ENCODE measurements around the gene KIF26A. TPM values are rescaled to one million over a fixed set of nuclear protein-coding genes. Genes with fewer than 3 reads are reported as not detected.

Gene KIF26A
- total RNA-seq, 2 experiments from 2014 or later = 7.7 to 7.9 TPM

DNA sequence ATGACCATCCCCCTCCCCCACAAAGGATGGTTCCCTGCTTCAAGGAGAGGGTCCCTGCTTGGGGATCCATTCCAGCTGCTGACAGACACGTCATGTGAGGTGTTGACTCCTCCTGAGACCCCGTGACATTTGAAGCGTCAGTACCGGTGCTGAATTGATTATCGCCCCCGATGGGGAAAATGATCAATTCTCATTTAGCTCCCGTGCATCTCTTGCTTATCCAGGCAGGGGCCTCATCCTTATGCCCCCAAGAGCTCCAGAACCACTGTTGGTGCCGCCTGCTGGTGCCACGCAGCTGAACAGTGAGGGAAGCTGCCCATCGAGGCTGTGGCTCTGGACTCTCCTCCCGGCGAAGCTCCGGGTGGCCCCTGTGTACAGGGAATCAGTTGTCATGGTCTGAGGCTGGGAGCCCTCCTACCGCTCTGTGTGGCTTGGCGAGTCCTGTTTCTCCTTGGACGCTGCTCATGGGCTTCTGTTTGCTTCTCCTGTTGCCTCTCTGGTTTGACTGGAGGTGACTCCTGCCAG lies 4.6 kb downstream of the KIF26A start:
- DNase-seq = no peak
- Mint-ChIP-seq H3K27ac (no peak overlapping the region), H3K9me3 (no peaks in the 10 kb centered on the region), H3K4me1 (no peaks in the 10 kb centered on the region), H3K4me3 (no peak overlapping the region), H3K36me3 (ENCODE audit: low read depth) (no peaks in the 10 kb centered on the region), H3K27me3 (peaks cover 6% of the 10 kb centered on the region)
- POLR2A ChIA-PET = no interaction called here
- CTCF ChIA-PET = no interaction called here

DNA sequence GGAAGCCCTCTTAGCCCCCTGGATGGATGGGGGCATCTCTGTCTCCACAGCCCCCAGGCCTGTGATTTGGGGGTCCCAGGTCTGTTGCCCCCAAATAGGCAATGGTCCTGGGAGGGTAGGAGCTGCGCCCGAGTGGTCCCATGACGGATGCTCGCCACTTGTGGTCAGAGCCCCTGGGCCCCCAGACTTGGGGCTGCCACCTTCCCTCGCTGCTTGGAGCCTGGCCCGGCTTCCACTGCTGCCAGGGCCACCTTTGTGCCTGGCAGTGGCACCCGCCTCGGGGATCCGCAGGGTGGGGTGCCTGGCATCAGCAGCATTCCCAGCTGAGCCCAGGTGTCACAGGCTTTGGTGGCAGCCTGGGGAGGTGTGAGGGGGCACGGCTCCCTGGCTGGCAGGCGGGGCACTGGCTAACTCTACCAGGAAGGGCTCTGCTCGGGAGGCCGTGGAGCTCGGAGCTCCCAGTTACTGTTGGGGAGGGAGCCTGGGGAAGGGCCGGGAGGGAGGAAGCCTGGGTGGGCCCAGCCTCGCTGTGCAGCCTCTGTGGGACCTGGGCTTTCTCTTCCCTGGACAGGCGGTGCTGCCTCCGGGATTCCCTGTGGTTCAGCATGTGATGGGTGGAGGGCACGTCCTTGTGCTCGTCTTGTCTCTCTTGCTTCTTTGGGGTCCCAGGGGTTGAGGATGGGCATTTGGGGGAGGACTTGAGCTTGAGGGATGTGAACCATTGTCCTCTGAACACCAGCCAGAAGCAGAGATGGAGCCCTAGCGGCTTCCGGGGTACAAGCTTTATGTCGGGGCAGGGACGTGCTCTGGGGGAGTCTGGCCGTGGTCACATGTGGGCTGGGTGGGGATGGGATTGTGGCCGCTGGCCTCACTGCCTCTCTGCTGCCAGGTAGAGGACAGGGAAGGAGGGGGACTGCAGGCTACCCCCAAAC lies 5.4 kb downstream of the KIF26A start:
- Mint-ChIP-seq H3K36me3 (ENCODE audit: low read depth) (no peaks in the 10 kb centered on the region), H3K4me1 (peaks cover 2% of the 10 kb centered on the region), H3K9me3 (no peaks in the 10 kb centered on the region), H3K27ac (no peak overlapping the region), H3K4me3 (no peak overlapping the region), H3K27me3 (peaks cover 6% of the 10 kb centered on the region)
- ChIA-PET POLR2A (no interaction called here), CTCF (no interaction called here)
- no peak for DNase-seq

DNA sequence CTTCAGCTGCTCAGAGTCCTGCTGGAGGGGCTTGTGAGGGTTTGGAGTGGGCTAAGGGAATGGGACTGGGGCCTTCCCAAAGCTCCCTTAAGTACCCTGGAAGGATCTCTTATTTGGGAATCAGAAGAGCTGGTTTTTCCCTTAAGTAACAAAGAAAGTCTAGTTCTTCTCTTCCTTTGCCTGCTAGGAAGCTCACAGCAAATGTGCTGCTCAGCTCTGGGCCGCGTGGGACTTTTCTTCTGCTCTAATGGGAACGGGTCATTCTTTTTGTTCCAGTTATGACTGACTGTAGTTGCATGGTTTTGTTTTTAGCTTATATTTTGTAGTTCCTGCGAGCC lies 6.0 kb downstream of the KIF26A start:
- Mint-ChIP-seq H3K27me3 (peaks cover 2% of the 10 kb centered on the region), H3K36me3 (ENCODE audit: low read depth) (no peaks in the 10 kb centered on the region), H3K9me3 (no peaks in the 10 kb centered on the region), H3K27ac (no peak overlapping the region), H3K4me1 (peaks cover 2% of the 10 kb centered on the region), H3K4me3 (no peak overlapping the region)
- ChIA-PET CTCF (no interaction called here), POLR2A (no interaction called here)
- DNase-seq = no peak

DNA sequence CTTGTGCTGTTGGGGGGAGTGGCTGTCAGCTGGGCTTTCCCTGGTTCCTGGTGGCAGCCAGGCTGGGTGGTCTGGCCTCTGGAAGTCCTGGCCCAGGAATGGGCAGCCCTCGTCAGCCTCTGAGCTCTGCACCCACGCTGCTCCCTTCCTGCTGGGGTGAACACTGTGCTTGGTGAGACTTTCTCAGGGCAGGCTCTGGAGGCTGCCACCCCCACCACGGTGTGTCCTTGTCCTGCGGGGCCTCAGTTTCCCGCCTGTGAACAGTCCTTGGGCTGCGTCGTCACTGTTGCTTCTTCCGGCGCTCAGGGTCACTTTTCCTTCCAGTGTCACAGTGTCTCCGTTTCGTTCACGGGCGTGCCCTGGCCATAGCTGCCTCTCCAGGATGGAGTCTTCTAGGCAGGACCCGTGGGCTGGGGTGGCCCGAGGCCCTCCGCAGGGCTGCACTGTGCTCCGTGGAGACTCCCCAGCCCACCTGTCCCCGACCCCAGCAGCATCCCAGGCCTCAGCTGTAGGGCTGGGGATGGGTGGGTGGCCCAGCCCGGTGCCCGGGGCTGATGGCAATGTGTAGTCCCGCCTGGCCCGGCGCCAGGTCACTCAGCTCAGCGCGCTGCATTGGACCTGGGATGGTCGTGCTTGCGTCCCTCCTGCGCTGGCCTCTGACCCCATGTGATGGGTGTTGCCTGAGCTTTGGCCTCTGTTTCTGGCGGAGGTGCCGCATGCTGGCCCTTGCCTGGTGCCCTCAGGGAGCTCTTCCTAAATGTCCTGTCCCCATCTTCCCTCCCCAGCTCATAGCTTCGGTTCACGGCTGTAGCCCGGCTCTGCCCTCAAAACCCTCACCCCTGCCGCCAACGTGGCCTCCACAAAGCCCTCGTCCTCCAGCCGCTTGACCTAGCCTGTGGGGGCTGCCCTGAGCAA lies 6.8 kb downstream of the KIF26A start:
- Mint-ChIP-seq H3K9me3 (no peaks in the 10 kb centered on the region), H3K27me3 (peaks cover under 1% of the 10 kb centered on the region), H3K4me3 (no peak overlapping the region), H3K4me1 (peaks cover 3% of the 10 kb centered on the region), H3K36me3 (ENCODE audit: low read depth) (no peaks in the 10 kb centered on the region), H3K27ac (no peak overlapping the region)
- ChIA-PET CTCF (no interaction called here), POLR2A (no interaction called here)
- DNase-seq = no peak

DNA sequence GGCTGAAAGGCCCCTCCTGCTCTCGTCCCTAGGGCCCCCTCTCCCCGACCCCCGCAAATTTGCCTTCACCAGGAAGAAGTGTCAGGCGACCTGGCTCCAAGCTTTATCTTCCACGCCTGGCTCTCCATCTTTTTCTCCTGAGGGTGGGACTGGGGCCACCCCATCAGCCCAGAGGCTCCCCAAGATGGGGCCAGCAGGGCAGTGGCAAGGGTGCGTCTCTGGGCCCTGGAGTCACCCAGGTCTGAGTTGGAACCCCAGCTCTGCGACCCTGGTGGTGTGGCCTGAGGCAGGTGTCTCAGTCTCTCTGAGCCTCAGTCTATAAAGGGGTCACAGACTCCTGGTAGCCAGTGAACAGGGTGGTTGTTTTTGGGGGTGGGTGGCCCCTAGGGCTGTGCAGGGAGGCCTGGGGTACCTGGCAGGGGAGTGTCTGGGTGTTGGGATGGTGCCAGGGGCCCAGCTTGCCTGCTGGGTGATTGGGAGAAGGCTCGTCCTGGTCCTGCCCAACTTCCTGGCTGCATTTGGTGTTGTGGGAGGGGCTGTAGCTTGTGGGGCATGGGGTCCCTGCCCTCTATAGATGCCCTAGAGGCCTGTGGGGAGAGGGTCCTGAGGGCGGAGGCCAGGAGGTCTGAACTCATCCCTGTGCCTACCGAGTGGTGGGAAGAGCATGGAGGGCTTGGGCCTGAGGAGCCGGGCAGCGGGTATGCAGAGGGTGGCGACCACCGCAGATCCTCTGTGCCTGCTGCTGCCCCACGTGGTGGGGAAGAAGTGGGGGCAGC lies 7.6 kb downstream of the KIF26A start:
- CTCF ChIA-PET = no interaction called here
- POLR2A ChIA-PET = no interaction called here
- peaks cover 9% of the 10 kb centered on the region for H3K4me1 Mint-ChIP-seq

DNA sequence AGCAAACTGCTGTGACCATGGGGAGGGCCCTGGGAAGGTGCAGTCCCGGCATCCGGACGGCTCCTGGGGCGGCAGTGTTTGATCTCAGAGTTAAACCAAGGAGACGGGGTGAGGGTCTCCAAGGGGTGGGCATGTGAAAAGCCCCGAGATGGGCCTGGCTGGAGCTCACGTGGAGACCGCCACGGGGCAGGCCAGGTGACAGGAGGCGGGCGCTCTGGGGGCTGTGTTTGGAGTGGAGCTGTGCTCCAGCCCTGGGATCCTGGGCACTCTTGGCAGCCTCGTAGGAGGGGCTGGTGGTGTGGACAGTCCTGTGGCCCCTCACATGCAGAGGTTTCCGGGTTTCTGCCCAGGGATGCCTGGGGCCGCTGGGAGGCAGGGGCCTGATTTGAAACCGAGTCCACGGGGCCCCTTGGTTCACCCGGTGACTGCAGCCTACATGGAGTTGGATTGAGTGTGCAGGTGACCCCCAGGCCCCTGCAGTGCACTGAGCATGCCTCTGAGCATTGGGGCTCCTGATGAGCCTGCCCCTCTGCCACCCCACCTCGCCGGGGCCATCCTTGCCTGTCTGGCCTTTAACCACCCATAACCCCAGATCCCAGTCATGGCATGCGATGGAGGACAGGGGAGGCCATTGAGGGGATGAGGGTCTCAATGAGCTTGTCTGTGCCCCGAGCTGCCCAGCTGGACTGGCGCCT lies 8.4 kb downstream of the KIF26A start:
- Mint-ChIP-seq H3K27me3 (no peaks in the 10 kb centered on the region), H3K36me3 (ENCODE audit: low read depth) (no peaks in the 10 kb centered on the region), H3K9me3 (no peaks in the 10 kb centered on the region), H3K4me1 (peaks cover 10% of the 10 kb centered on the region), H3K27ac (no peak overlapping the region), H3K4me3 (no peak overlapping the region)
- no peak for DNase-seq
- ChIA-PET CTCF (no interaction called here), POLR2A (no interaction called here)

More for the DNA sequence above, 7.6 kb downstream of the KIF26A start:
- Mint-ChIP-seq H3K27ac (no peak overlapping the region), H3K36me3 (ENCODE audit: low read depth) (no peaks in the 10 kb centered on the region), H3K27me3 (no peaks in the 10 kb centered on the region), H3K9me3 (no peaks in the 10 kb centered on the region), H3K4me3 (no peak overlapping the region)
- DNase-seq = no peak

DNA sequence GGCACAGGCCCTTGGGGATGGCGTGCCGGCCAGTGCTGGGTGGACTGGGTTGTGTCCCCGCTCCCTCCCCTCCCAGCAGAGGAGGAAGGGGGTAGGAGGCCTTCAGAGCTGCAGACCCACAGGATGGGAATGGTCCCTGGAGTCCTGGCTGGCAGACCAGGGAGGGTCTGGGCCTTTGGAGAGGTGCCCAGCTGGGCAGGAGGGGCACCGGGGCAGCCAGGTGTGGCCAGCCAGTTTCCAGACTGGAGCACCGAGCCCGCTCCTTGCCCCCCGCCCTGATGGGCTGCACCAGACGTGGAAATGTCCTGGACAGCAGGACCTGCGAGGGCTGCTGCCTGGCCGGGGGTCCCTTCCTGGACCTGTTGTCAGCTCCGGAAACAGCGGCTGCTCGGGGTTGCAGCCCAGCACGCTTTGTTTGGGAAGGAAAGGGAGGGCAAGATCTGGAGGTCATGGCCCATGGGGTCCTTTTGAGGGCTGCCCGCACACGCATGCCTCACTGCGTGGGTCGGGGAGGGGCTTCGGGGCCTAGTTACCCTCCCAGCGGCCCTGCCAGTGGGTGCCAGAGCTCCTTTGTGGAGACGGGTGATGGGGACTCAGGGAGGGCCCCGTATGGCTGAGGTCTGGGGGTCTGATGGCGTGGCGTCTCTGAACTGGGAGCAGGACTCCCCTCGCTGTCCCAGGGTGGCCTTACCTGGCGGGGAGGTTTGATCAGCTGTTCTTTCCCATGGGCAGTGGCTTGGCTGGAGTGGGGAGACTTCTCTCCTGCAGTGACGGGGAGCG lies 9.1 kb downstream of the KIF26A start:
- Mint-ChIP-seq H3K4me1 (peaks cover 11% of the 10 kb centered on the region), H3K36me3 (ENCODE audit: low read depth) (no peaks in the 10 kb centered on the region), H3K9me3 (no peaks in the 10 kb centered on the region), H3K27ac (no peak overlapping the region), H3K27me3 (no peaks in the 10 kb centered on the region), H3K4me3 (no peak overlapping the region)
- CTCF ChIA-PET = no interaction called here
- no peak for DNase-seq
- POLR2A ChIA-PET = no interaction called here

DNA sequence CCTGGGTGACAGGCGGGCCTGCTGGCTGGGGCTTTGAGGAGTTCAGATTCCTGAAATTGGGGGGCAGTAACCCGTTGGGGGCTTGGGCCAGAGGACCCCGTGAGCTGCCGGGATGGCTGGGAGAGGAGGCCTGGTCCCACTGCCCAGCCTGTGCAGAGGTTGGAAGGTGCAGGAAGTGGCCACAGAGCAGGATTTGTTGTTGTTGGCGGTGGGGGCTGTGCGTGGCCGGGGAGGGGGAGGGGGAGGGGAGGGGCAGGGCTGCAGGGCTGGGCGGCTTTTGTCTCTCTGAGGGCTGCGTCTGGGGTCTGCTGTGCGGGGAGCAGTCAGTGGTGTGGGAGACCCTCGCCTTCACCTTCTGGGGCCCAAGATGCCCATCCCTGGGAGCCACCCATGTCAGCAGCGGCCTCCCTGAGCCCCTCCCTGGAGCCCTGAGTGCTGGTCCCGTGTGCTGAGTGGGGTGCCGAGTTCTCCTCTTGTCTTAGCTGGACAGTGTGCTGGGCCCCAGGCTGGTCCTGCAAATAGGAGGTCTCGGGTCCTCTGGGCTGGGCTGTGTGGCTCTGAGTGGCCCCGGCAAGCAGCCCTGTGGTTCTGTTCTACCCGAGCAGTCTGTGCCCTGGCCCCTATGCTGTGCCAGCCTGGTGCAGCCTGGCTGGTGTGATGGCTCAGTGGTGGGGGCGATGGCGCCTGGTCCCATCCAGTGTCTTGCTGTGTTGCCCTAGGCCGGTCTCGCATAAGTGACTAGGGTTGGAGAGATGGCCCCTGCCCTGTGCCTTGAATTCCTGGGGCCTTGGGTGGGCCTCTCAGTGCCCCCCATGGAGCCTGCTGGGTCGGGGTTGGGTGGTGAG lies 10.3 kb downstream of the KIF26A start:
- Mint-ChIP-seq H3K9me3 (no peaks in the 10 kb centered on the region), H3K27ac (no peak overlapping the region), H3K36me3 (ENCODE audit: low read depth) (no peaks in the 10 kb centered on the region), H3K4me3 (no peak overlapping the region), H3K27me3 (no peaks in the 10 kb centered on the region), H3K4me1 (peaks cover 14% of the 10 kb centered on the region)
- POLR2A ChIA-PET = no interaction called here
- no peak for DNase-seq
- CTCF ChIA-PET = no interaction called here

DNA sequence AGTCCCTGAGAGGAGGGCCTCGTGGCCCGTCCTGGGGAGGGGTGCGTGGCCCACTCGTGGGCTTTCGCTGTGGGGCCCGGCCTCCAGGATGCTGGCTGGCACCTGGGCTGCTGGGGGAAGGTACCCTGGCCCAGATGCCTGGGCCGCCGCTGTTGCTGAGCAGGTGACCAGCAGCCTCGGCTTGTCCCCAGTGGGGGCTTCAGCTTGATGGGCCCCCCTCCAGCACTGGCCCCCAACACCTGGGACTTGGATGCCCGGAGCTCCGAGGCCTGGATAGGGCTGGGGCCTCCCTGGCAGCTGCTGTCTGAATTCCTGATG lies 10.8 kb downstream of the KIF26A start:
- no peak for DNase-seq
- no peak overlapping the region for H3K4me3 Mint-ChIP-seq
- CTCF ChIA-PET = no interaction called here
- H3K27me3 Mint-ChIP-seq = no peaks in the 10 kb centered on the region
- POLR2A ChIA-PET = no interaction called here
- H3K4me1 Mint-ChIP-seq = peaks cover 14% of the 10 kb centered on the region
- H3K27ac Mint-ChIP-seq = no peak overlapping the region
- no peaks in the 10 kb centered on the region for H3K9me3 Mint-ChIP-seq
- H3K36me3 Mint-ChIP-seq (ENCODE audit: low read depth) = no peaks in the 10 kb centered on the region

DNA sequence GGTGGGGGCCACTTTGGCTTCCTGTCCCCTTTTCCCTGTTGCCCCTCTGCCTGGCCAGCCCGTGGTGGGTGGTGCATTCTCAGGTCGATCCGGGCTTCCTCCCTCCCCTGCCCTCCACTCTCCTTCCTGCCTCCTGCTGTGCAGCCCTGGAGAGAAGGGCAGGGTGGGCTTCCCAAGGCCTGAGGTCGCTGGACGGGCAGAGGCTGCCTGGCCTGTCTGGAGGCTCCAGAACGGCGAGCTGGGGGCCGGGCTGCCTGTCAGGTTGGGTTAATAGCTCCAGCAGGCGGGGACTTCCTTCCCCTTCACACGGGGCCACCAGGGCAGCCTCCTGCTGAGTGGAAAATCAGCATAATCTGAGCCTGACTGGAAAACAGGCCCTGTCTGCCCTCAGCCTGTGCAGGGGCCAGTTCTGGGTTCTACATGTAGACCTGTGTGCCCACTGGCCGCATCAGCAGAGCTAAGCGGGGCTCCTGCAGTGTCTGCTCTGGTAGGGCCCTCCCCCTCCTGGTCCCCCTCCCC lies 11.3 kb downstream of the KIF26A start:
- Mint-ChIP-seq H3K4me1 (peaks cover 14% of the 10 kb centered on the region), H3K9me3 (no peaks in the 10 kb centered on the region), H3K36me3 (ENCODE audit: low read depth) (no peaks in the 10 kb centered on the region), H3K27ac (no peak overlapping the region), H3K27me3 (no peaks in the 10 kb centered on the region), H3K4me3 (no peak overlapping the region)
- CTCF ChIA-PET = no interaction called here
- POLR2A ChIA-PET = no interaction called here
- DNase-seq = peak; percentile 30

DNA sequence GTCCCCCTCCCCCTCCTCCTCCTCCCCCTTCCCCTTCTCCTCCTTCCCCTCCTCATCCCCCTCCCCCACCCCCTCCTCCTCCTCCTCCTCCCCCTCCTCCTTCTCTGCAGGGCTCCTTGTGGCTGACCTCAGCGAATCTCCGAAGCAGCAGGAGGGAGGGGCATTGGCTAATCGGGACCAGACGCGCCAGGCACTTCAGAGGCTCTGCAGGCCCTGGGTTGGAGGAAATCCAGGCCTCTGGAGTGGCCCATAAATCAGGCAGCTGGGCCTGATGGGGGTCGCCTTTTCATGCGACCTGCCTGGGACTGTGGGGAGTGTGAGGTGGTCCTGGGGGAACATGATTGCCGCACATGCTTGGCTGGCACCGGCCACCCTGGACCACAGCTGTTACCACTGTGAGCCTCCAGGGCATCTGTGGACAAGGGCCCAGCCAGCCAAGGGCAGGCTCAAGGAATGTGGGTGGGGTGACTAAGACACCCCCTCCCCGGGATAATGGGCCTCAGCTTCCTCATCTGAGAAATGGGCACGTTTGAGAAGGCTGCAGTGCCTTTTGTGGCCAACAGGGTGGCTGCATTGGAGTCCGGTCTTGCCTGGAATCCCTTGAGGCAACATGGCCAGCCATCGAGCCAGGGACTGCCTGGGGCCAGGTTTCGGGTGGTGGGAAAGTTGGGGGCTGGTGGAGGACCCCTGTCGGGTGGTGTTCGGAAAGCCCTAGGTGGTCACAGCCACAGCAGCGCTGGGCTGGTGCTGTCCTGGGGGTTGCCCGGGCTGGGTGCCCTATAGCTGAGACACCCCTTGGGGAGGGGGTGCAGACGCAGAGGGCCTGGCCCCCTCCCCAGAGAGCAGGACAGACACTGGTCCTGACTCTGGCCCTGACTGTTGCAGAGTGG lies 12.0 kb downstream of the KIF26A start:
- H3K27ac Mint-ChIP-seq = no peak overlapping the region
- DNase-seq = no peak
- peaks cover 14% of the 10 kb centered on the region for H3K4me1 Mint-ChIP-seq
- ChIA-PET CTCF (interaction anchor here (0.5 to 1.7 kb wide), 2 partner anchors 22 to 73 kb away, joined by 3 to 4 read pairs; no protein-coding TSS in a partner anchor), POLR2A (no interaction called here)
- no peaks in the 10 kb centered on the region for H3K36me3 Mint-ChIP-seq (ENCODE audit: low read depth)
- no peaks in the 10 kb centered on the region for H3K27me3 Mint-ChIP-seq
- no peak overlapping the region for H3K4me3 Mint-ChIP-seq
- H3K9me3 Mint-ChIP-seq = no peaks in the 10 kb centered on the region
